Hepatocyte (in vitro differentiated cells): ENCODE data around the gene CHRM1.

Experiments used
- CTCF ChIP-seq: fragments of 200-600 bp; sonication (generic); IDR thresholded peaks from 2 replicates; pipeline ENCODE4 v1.5.1; 2016; ENCODE audit warnings: antibody characterized with exemption, mild to moderate bottlenecking; ENCODE audit not compliant: poor library complexity
- EZH2 ChIP-seq: fragments of 200-600 bp; sonication (generic); IDR thresholded peaks from 2 replicates; pipeline ENCODE4 v1.6.1; 2016; ENCODE audit warnings: antibody characterized with exemption, mild to moderate bottlenecking, borderline replicate concordance
- EZH2phosphoT487 ChIP-seq: fragments of 200-600 bp; sonication (generic); IDR thresholded peaks from one replicate; pipeline ENCODE4 v1.6.1; 2018; ENCODE audit warnings: antibody characterized with exemption, mild to moderate bottlenecking, low read depth, moderate library complexity; ENCODE audit not compliant: unreplicated experiment, severe bottlenecking

- TF ChIP-seq CTCF: no peak
- TF ChIP-seq EZH2: no peak
- no peak for TF ChIP-seq EZH2phosphoT487
Observed at GRCh38 chr11:62954478-62954877, 33.3 kb upstream of the CHRM1 start.
